Neural crest cell (in vitro differentiated cells): ENCODE data around the gene DYNC1I1. TPM values are rescaled to one million over a fixed set of nuclear protein-coding genes. Genes with fewer than 3 reads are reported as not detected.

Experiments
- DNase-seq: peaks from one replicate; pipeline ENCODE4 v3.0.0; 2021; ENCODE audit warnings: low read depth, mixed read lengths, low spot score
- H3K27ac Mint-ChIP-seq: one replicate; pipeline ENCODE4 v1.8.0; 2021; ENCODE audit warnings: mild to moderate bottlenecking, mixed read lengths; ENCODE audit not compliant: unreplicated experiment
- H3K27me3 Mint-ChIP-seq: 2 replicates; pipeline ENCODE4 v1.8.0; 2021; ENCODE audit warnings: low read depth, mild to moderate bottlenecking, mixed read lengths
- H3K36me3 Mint-ChIP-seq: 2 replicates; pipeline ENCODE4 v1.8.0; 2021; ENCODE audit warnings: low read depth, mild to moderate bottlenecking, mixed read lengths
- H3K4me1 Mint-ChIP-seq: 2 replicates; pipeline ENCODE4 v1.8.0; 2021; ENCODE audit warnings: mixed read lengths
- H3K4me3 Mint-ChIP-seq: one replicate; pipeline ENCODE4 v1.8.0; 2021; ENCODE audit warnings: mild to moderate bottlenecking, mixed read lengths
- H3K9me3 Mint-ChIP-seq: 2 replicates; pipeline ENCODE4 v1.8.0; 2021; ENCODE audit warnings: mixed read lengths
- CTCF ChIP-seq: fragments of 200-600 bp; sonication (generic); conservative IDR thresholded peaks from 2 replicates; pipeline ENCODE4 v1.5.0; 2021; ENCODE audit warnings: antibody characterized with exemption, mild to moderate bottlenecking
- total RNA-seq: library from RNA; stranded (reverse); gene quantifications from 2 replicates; pipeline ENCODE4 v1.2.1, GENCODE V29; 2021

Gene DYNC1I1
- total RNA-seq, 1 donor from 2014 or later: 0.79 TPM

- Mint-ChIP-seq H3K4me3 (no peak overlapping the region), H3K4me1 (no peaks in the 10 kb centered on the region), H3K36me3 (no peaks in the 10 kb centered on the region), H3K9me3 (no peaks in the 10 kb centered on the region), H3K27ac (no peak overlapping the region), H3K27me3 (no peaks in the 10 kb centered on the region)
- DNase-seq: no peak
- TF ChIP-seq CTCF: no peak
Measured at GRCh38 chr7:95811846-95812445, 39.6 kb downstream of the DYNC1I1 start.

- Mint-ChIP-seq H3K27me3 (no peaks in the 10 kb centered on the region), H3K9me3 (no peaks in the 10 kb centered on the region), H3K36me3 (no peaks in the 10 kb centered on the region), H3K27ac (no peak overlapping the region), H3K4me1 (no peaks in the 10 kb centered on the region), H3K4me3 (no peak overlapping the region)
- TF ChIP-seq CTCF: no peak
- no peak for DNase-seq
Measured at GRCh38 chr7:95814721-95815120, 42.4 kb downstream of the DYNC1I1 start.

GRCh38 chr7:95817866-95818640 is 45.7 kb downstream of the DYNC1I1 start:
- DNase-seq: no peak
- Mint-ChIP-seq H3K27ac (peak overlapping the region; percentile 65), H3K36me3 (no peaks in the 10 kb centered on the region), H3K4me3 (no peak overlapping the region), H3K27me3 (no peaks in the 10 kb centered on the region), H3K9me3 (no peaks in the 10 kb centered on the region), H3K4me1 (no peaks in the 10 kb centered on the region)
- TF ChIP-seq CTCF: no peak

- no peaks in the 10 kb centered on the region for H3K9me3 Mint-ChIP-seq
- no peak overlapping the region for H3K27ac Mint-ChIP-seq
- DNase-seq: no peak
- no peaks in the 10 kb centered on the region for H3K36me3 Mint-ChIP-seq
- no peaks in the 10 kb centered on the region for H3K27me3 Mint-ChIP-seq
- H3K4me3 Mint-ChIP-seq: no peak overlapping the region
- H3K4me1 Mint-ChIP-seq: no peaks in the 10 kb centered on the region
- TF ChIP-seq CTCF: no peak
Measured at GRCh38 chr7:95820778-95821177, 48.4 kb downstream of the DYNC1I1 start.

- TF ChIP-seq CTCF: no peak
- peaks cover 4% of the 10 kb centered on the region for H3K4me1 Mint-ChIP-seq
- H3K27me3 Mint-ChIP-seq: no peaks in the 10 kb centered on the region
- no peak overlapping the region for H3K27ac Mint-ChIP-seq
- H3K4me3 Mint-ChIP-seq: no peak overlapping the region
- no peak for DNase-seq
- no peaks in the 10 kb centered on the region for H3K36me3 Mint-ChIP-seq
- no peaks in the 10 kb centered on the region for H3K9me3 Mint-ChIP-seq
Measured at GRCh38 chr7:95822717-95823116, 50.4 kb downstream of the DYNC1I1 start.
